Erythroblast (primary cell): ENCODE results near the gene KDM1B.

ENCODE experiments used
- GATA1 ChIP-seq: IDR thresholded peaks from 2 replicates; pipeline ENCODE4 v1.6.1; 2011; ENCODE audit warnings: low read depth, mild to moderate bottlenecking, control low read depth, low read length, moderate library complexity
- POLR2A ChIP-seq: IDR thresholded peaks from 2 replicates; pipeline ENCODE4 v1.6.1; 2011; ENCODE audit warnings: mild to moderate bottlenecking, low read length

DNA sequence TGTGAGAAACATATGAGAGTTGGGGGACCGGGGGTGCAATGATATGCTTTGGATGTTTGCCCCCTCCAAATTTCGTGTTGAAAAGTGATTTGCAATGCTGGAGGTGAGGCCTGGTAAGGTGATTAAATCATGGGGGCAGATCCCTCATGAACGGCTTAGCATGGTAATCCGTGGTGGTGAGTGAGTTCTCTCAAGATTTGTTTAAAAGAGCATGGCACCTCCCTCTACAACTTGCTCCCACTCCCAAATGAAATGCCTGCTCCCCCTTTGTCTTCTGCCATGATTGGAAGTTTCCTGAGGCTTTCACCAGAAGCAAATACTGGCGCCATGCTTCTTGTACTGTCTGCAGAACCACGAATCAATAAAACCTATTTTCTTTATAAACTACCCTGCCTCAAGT, 106.7 kb downstream of the KDM1B start:
- TF ChIP-seq POLR2A, result no peak
- no peak for TF ChIP-seq GATA1
